BLaER1 (cell line): ENCODE results near the gene KDF1.

Source experiments
- H3K27ac ChIP-seq: shearing (Covaris generic); formaldehyde crosslinking; 2 replicates; pipeline ENCODE4 v1.8.1; 2022
- H3K27me3 ChIP-seq: shearing (Covaris generic); formaldehyde crosslinking; 2 replicates; pipeline ENCODE4 v1.8.1; 2022
- H3K36me3 ChIP-seq: shearing (Covaris generic); formaldehyde crosslinking; 2 replicates; pipeline ENCODE4 v1.8.1; 2022
- H3K4me1 ChIP-seq: shearing (Covaris generic); formaldehyde crosslinking; 2 replicates; pipeline ENCODE4 v1.8.1; 2022
- H3K4me2 ChIP-seq: shearing (Covaris generic); formaldehyde crosslinking; 2 replicates; pipeline ENCODE4 v1.8.1; 2022
- H3K4me3 ChIP-seq: shearing (Covaris generic); formaldehyde crosslinking; 2 replicates; pipeline ENCODE4 v1.8.1; 2022
- H3K9ac ChIP-seq: shearing (Covaris generic); formaldehyde crosslinking; 2 replicates; pipeline ENCODE4 v1.8.1; 2022
- H3K9me3 ChIP-seq: shearing (Covaris generic); formaldehyde crosslinking; 2 replicates; pipeline ENCODE4 v1.8.1; 2022
- H4K20me1 ChIP-seq: shearing (Covaris generic); formaldehyde crosslinking; 2 replicates; pipeline ENCODE4 v1.8.1; 2022
- Cebpa-rat ChIP-seq: shearing (Covaris generic); IDR thresholded peaks from 2 replicates; pipeline ENCODE4 v1.8.1; 2022

The KDF1 gene

GRCh38 chr1:26910343-26911160 lies 49.7 kb downstream of the KDF1 start:
- no peaks in the 10 kb centered on the region for H3K9me3 ChIP-seq
- H3K4me3 ChIP-seq = no peak overlapping the region
- H3K9ac ChIP-seq = no peak overlapping the region
- no peak for TF ChIP-seq Cebpa-rat
- peaks cover 6% of the 10 kb centered on the region; the same call in 1 of the 2 replicates for H3K4me1 ChIP-seq
- H3K4me2 ChIP-seq = no peak overlapping the region
- H3K27ac ChIP-seq = no peak overlapping the region
- H3K36me3 ChIP-seq = no peaks in the 10 kb centered on the region
- no peaks in the 10 kb centered on the region for H4K20me1 ChIP-seq
- no peaks in the 10 kb centered on the region for H3K27me3 ChIP-seq

GRCh38 chr1:26909951-26910342 lies 50.3 kb downstream of the KDF1 start:
- Histone ChIP-seq H3K4me3 (no peak overlapping the region), H3K4me1 (peaks cover 6% of the 10 kb centered on the region; the same call in 1 of the 2 replicates), H3K36me3 (no peaks in the 10 kb centered on the region), H4K20me1 (no peaks in the 10 kb centered on the region), H3K27me3 (no peaks in the 10 kb centered on the region), H3K9me3 (no peaks in the 10 kb centered on the region), H3K9ac (no peak overlapping the region), H3K27ac (no peak overlapping the region), H3K4me2 (no peak overlapping the region)
- TF ChIP-seq Cebpa-rat = no peak

- H3K4me1 ChIP-seq = peaks cover 6% of the 10 kb centered on the region; the same call in 1 of the 2 replicates
- no peak overlapping the region for H3K27ac ChIP-seq
- no peaks in the 10 kb centered on the region for H3K27me3 ChIP-seq
- H4K20me1 ChIP-seq = no peaks in the 10 kb centered on the region
- H3K4me3 ChIP-seq = no peak overlapping the region
- H3K9me3 ChIP-seq = no peaks in the 10 kb centered on the region
- no peak for TF ChIP-seq Cebpa-rat
- H3K9ac ChIP-seq = no peak overlapping the region
- no peak overlapping the region for H3K4me2 ChIP-seq
- H3K36me3 ChIP-seq = no peaks in the 10 kb centered on the region
Observed at GRCh38 chr1:26907071-26907917, 53.0 kb downstream of the KDF1 start.

GRCh38 chr1:26900815-26901511 lies 59.3 kb downstream of the KDF1 start:
- Histone ChIP-seq H3K4me2 (peak overlapping the region; percentile 84), H3K27ac (peak overlapping the region; percentile 85), H3K9ac (peak overlapping the region; percentile 88), H3K4me3 (peak overlapping the region; percentile 82), H3K36me3 (peaks cover 30% of the 10 kb centered on the region), H3K27me3 (no peaks in the 10 kb centered on the region), H3K4me1 (peaks cover 22% of the 10 kb centered on the region), H3K9me3 (no peaks in the 10 kb centered on the region), H4K20me1 (no peaks in the 10 kb centered on the region)
- TF ChIP-seq Cebpa-rat = no peak

GRCh38 chr1:26900001-26900814 lies 60.1 kb downstream of the KDF1 start, which contains the start of gene GPATCH3:
GPATCH3 (minus strand) TSS chr1:26900467; CDS start chr1:26900442, 25 bp downstream.
- Histone ChIP-seq H3K27ac (peak within 1 kb of the TSS; percentile 85), H4K20me1 (no peaks in the 10 kb centered on the region), H3K4me2 (peak within 1 kb of the TSS; percentile 84), H3K9ac (peak within 1 kb of the TSS; percentile 88), H3K27me3 (no peaks in the 10 kb centered on the region), H3K4me1 (peaks cover 22% of the 10 kb centered on the region), H3K36me3 (peaks cover 38% of the 10 kb centered on the region), H3K9me3 (no peaks in the 10 kb centered on the region), H3K4me3 (peak within 1 kb of the TSS; percentile 82)
- no peak for TF ChIP-seq Cebpa-rat
